Gastroesophageal sphincter (tissue), 4 donors: ENCODE results near the gene HHAT. TPM values are rescaled to one million over a fixed set of nuclear protein-coding genes. Genes with fewer than 3 reads are reported as not detected.

ENCODE experiments used
- ATAC-seq: fragments of 150-250 bp; one replicate; pipeline ENCODE4 v1.9.1; 2016; ENCODE audit warnings: mild to moderate bottlenecking, moderate library complexity
- H3K27ac ChIP-seq, 4 donors: fragments of 200-600 bp; sonication (generic) in 3 of 4; 1 replicate in 3 of 4; 2 replicates in 1 of 4; pipeline ENCODE4 v1.5.1; 2016 to 2019
- H3K27me3 ChIP-seq: fragments of 200-600 bp; sonication (generic); one replicate; pipeline ENCODE4 v1.5.1; 2019
- H3K36me3 ChIP-seq, 2 donors: fragments of 200-600 bp; sonication (generic); one replicate each; pipeline ENCODE4 v1.5.1; 2019; ENCODE audit warnings: control low read depth in 1 of 2
- H3K4me1 ChIP-seq, 3 donors: fragments of 200-600 bp; sonication (generic); 1 replicate in 2 of 3; 2 replicates in 1 of 3; pipeline ENCODE4 v1.5.1; 2016 to 2019; ENCODE audit warnings: control low read depth in 2 of 3
- H3K4me3 ChIP-seq, 2 donors: fragments of 200-600 bp; sonication (generic); one replicate each; pipeline ENCODE4 v1.5.1; 2019; ENCODE audit warnings: mild to moderate bottlenecking in 1 of 2, moderate library complexity in 1 of 2
- H3K9me3 ChIP-seq, 3 donors: fragments of 200-600 bp; sonication (generic); one replicate each; pipeline ENCODE4 v1.5.1; 2017 to 2019; ENCODE audit warnings: control low read depth in 2 of 3
- CTCF ChIP-seq, 4 experiments: fragments of 200-600 bp in 2 of 4; fragments of 450-650 bp in 2 of 4; sonication (generic) in 1 of 4; IDR thresholded peaks; one replicate each; pipeline ENCODE4 v1.5.1; 2017 to 2019; ENCODE audit warnings: antibody characterized with exemption in 4 of 4, mild to moderate bottlenecking in 2 of 4, moderate library complexity in 2 of 4
- EP300 ChIP-seq: sonication (generic); formaldehyde crosslinking; IDR thresholded peaks from one replicate; pipeline ENCODE4 v1.6.1; 2017; ENCODE audit warnings: antibody characterized with exemption, mild to moderate bottlenecking
- POLR2A ChIP-seq, 2 donors: fragments of 450-650 bp; IDR thresholded peaks; one replicate each; pipeline ENCODE4 v1.6.1; 2017; ENCODE audit warnings: antibody characterized with exemption in 2 of 2, mild to moderate bottlenecking in 2 of 2, moderate library complexity in 1 of 2
- POLR2AphosphoS5 ChIP-seq: sonication (generic); formaldehyde crosslinking; IDR thresholded peaks from one replicate; pipeline ENCODE4 v1.6.1; 2017; ENCODE audit warnings: antibody characterized with exemption
- WGBS, 2 donors: methylation state at CpG; one replicate each; pipeline ENCODE4 v1.1.5; 2018; ENCODE audit warnings: low coverage in 1 of 2; 5-methylcytosine and 5-hydroxymethylcytosine counted together
- total RNA-seq, 4 donors: library from RNA; depleted of rRNA; stranded (reverse); fragments of >200 nt; gene quantifications; one replicate each; pipeline ENCODE4 v1.1.0, GENCODE V29; 2016

Gene HHAT
- total RNA-seq, 4 donors from 2014 or later, result 1.2 to 2.4 (median 1.9) TPM

DNA sequence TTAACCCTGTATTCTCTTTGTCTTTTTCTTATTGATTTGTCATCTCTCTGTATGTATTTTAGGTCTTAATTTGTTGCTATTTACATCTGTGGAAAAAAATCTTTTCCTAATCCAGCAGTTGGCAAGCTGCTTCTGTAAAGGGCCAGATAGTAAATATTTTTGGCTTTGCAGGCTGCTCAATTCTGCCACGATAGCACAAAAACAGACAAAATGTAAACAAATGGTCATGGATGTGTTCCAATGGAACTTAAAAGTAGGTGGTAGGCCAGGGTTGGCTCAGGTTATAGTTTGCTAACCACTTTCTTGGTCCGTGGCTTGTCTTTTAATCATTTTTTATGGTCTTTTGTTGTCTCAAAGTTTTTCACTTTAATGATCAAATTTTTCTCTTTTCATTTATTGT is 371.8 kb downstream of the HHAT start:
- no peak overlapping the region for H3K27ac ChIP-seq
- TF ChIP-seq EP300 (no peak), POLR2A (IDR thresholded peaks at IDR 0.05) (no peak)
- no peaks in the 10 kb centered on the region for H3K4me1 ChIP-seq
- H3K4me3 ChIP-seq, result no peak overlapping the region
- no peak for ATAC-seq
- H3K27me3 ChIP-seq, result no peaks in the 10 kb centered on the region
- no peaks in the 10 kb centered on the region for H3K9me3 ChIP-seq
- H3K36me3 ChIP-seq, result no peaks in the 10 kb centered on the region
- 20 to 47% methylated on average over 2 of the region's 2 CpGs for WGBS, 2 donors

DNA sequence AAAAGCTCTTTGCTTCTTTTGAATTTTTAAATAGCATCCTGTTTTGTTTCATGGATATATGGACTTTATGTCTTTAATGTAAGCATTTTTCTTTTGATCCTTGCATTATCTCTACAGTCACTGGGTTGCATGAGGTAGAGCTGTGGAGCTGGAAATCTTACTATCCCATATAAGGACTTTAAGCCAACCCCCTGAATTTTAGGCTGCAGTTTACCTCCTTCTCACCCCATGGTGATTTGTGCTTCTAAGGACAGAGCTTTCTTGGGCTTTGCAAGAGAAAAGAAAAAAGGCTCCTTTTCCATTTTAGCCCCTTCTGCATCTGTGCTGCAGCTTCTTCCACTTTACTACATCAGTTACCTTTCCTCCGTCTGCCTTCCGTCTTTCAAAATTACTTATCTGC is 373.8 kb downstream of the HHAT start:
- H3K4me3 ChIP-seq, result no peak overlapping the region
- H3K27me3 ChIP-seq, result no peaks in the 10 kb centered on the region
- ATAC-seq, result no peak
- 90% methylated on average over 2 of the region's 2 CpGs; no CpG with 5 or more reads in 1 of the 2 donors for WGBS, 2 donors
- no peaks in the 10 kb centered on the region for H3K9me3 ChIP-seq
- no peak for TF ChIP-seq CTCF (IDR thresholded peaks at IDR 0.05)
- no peaks in the 10 kb centered on the region for H3K4me1 ChIP-seq
- H3K27ac ChIP-seq, result no peak overlapping the region
- no peaks in the 10 kb centered on the region for H3K36me3 ChIP-seq

GRCh38 chr1:210703593-210703992 is 374.9 kb downstream of the HHAT start:
- H3K27ac ChIP-seq, result no peak overlapping the region
- H3K36me3 ChIP-seq, result no peaks in the 10 kb centered on the region
- no peaks in the 10 kb centered on the region for H3K27me3 ChIP-seq
- no peak for ATAC-seq
- 25 to 86% methylated on average over 1 to 2 of the region's 2 CpGs for WGBS, 2 donors
- H3K4me3 ChIP-seq, result no peak overlapping the region
- H3K9me3 ChIP-seq, result no peaks in the 10 kb centered on the region
- TF ChIP-seq EP300 (no peak), POLR2A (IDR thresholded peaks at IDR 0.05) (no peak), CTCF (IDR thresholded peaks at IDR 0.05) (no peak), POLR2AphosphoS5 (no peak)
- H3K4me1 ChIP-seq, result no peaks in the 10 kb centered on the region

DNA sequence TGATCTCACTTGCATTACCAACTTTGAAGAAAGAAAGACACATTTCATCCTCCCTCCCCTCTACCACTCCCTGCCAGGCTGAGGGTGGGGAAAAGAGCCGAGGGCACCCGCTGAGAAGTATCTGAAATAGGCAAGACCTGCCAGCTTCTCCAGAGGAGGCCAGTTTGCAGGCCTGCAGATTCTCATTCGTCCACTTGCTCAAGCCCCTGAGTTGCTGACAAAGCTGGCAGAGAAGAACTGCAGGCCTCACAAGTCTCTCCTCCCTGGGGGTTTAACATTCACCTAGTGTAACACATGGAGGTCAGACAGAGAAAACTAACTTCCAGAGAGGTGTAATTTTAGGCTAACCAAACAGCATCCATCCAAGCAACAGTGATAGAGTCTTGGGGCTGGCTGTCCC is 376.4 kb downstream of the HHAT start:
- Histone ChIP-seq H3K9me3 (no peaks in the 10 kb centered on the region), H3K4me1 (no peaks in the 10 kb centered on the region), H3K27me3 (no peaks in the 10 kb centered on the region), H3K36me3 (no peaks in the 10 kb centered on the region), H3K27ac (no peak overlapping the region), H3K4me3 (no peak overlapping the region)
- TF ChIP-seq POLR2AphosphoS5 (no peak), EP300 (no peak), POLR2A (IDR thresholded peaks at IDR 0.05) (no peak)
- ATAC-seq, result no peak
- WGBS, 2 donors, result 83 to 100% methylated on average over 1 to 2 of the region's 3 CpGs

GRCh38 chr1:210706246-210706645 is 377.5 kb downstream of the HHAT start:
- Histone ChIP-seq H3K36me3 (no peaks in the 10 kb centered on the region), H3K4me1 (no peaks in the 10 kb centered on the region), H3K27me3 (no peaks in the 10 kb centered on the region), H3K9me3 (no peaks in the 10 kb centered on the region), H3K27ac (no peak overlapping the region), H3K4me3 (no peak overlapping the region)
- TF ChIP-seq CTCF (IDR thresholded peaks at IDR 0.05) (no peak), EP300 (no peak), POLR2A (IDR thresholded peaks at IDR 0.05) (no peak), POLR2AphosphoS5 (no peak)
- no peak for ATAC-seq
- WGBS, 2 donors, result 64 to 77% methylated on average over 2 of the region's 3 CpGs

DNA sequence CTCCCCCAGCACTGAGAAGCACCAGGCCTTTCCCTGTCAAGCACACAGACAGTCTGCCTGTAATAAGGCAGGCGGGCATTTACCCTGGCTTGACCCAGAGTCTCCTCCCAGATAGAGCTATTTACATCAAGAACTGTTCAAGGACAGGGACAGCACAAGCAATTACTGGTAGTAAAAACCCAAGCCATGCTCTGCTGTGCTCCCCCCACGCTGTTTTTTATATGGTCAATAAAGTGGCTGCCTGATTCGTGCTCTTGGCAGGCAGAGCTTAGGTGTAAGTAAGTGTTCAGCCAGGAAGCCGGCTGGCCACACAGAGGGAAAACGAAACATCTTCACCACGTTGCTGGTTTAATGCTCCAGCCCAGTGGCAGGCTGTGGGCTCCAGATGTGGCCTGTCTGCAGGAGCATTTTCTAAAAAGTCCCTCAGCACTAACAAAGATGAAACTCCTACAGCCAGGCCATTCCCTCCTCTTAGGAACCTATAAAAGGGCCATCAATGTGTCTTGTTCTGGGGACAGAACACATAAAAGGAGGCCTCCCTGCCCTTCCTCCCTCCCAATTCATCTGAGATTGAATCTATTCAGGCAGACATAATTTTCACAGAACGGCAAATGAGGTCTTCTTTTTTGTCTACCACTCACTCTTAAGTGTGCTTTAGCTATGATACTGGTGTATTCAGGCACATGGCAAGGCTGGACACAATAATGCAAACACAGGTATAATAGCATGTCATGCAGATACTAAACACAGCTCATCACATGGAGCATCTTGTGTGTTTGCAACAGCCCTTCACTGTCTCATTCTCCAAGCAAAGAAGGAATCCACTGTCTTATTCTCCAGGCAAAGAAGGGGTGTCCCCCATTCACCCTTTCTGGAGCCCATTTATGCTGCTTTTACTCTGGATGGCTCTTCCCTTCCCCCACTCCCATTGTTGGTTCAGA is 378.9 kb downstream of the HHAT start:
- Histone ChIP-seq H3K27me3 (no peaks in the 10 kb centered on the region), H3K9me3 (no peaks in the 10 kb centered on the region), H3K36me3 (no peaks in the 10 kb centered on the region), H3K4me3 (no peak overlapping the region), H3K27ac (no peak overlapping the region), H3K4me1 (no peaks in the 10 kb centered on the region)
- TF ChIP-seq POLR2A (IDR thresholded peaks at IDR 0.05), result no peak
- TF ChIP-seq CTCF (IDR thresholded peaks at IDR 0.05), result no peak
- no peak for TF ChIP-seq POLR2AphosphoS5
- no peak for TF ChIP-seq EP300
- WGBS, 2 donors, result 75 to 83% methylated on average over 1 to 6 of the region's 7 CpGs
- no peak for ATAC-seq
